ENCODE measurements around the gene SLIT3.

GRCh38 chr5:168788107-168788506 lies 512.8 kb downstream of the SLIT3 start:
- TF ChIP-seq CTCF (IDR thresholded peaks at IDR 0.05; ENCODE audit: low read depth, low read length, poor library complexity, severe bottlenecking) (no peak), EZH2phosphoT487 (IDR thresholded peaks at IDR 0.05; ENCODE audit: borderline replicate concordance, low read length) (no peak)

All from DOHH2 (cell line).